AG04450 (cell line): ENCODE results near the gene SPAG4. TPM values are rescaled to one million over a fixed set of nuclear protein-coding genes. Genes with fewer than 3 reads are reported as not detected.
A peak's percentile ranks its signal among the peaks of the same experiment; 100 is the strongest.

Source experiments
- CTCF ChIA-PET: fragments of 300-600, 350-600 bp; formaldehyde crosslinking; extraction: SDS; loops from one replicate; lab custom pipeline; 2022; ENCODE audit warnings: antibody characterized with exemption, inconsistent platforms; lab: Charles Lee
- POLR2A ChIA-PET: fragments of 350-600 bp; formaldehyde crosslinking; extraction: SDS; loops from one replicate; lab custom pipeline; 2021; ENCODE audit warnings: antibody characterized with exemption, inconsistent platforms; lab: Yijun Ruan, JAX
- DNase-seq: peaks from one replicate; pipeline ENCODE4 v3.0.0-alpha.2; 2011; ENCODE audit warnings: low read depth, low spot score
- H3K27ac ChIP-seq: one replicate; pipeline ENCODE4 v1.5.1; 2012; ENCODE audit warnings: low read depth, low read length, control low read depth
- H3K27me3 ChIP-seq: one replicate; pipeline ENCODE4 v1.6.0; 2012; ENCODE audit warnings: low read length; ENCODE audit not compliant: control insufficient read depth, insufficient read depth
- H3K4me3 ChIP-seq: 2 replicates; pipeline ENCODE4 v1.5.1; 2011; ENCODE audit warnings: mild to moderate bottlenecking, low read depth, low read length, control low read depth
- H3K9me3 ChIP-seq: 2 replicates; pipeline ENCODE4 v1.5.1; 2012; ENCODE audit warnings: low read length; ENCODE audit not compliant: control insufficient read depth, insufficient read depth
- CTCF ChIP-seq: IDR thresholded peaks from 2 replicates; pipeline ENCODE4 v1.5.1; 2011; ENCODE audit warnings: low read depth, low read length, control low read depth, inconsistent platforms
- polyA plus RNA-seq: library from polyadenylated mRNA; depleted of rRNA; stranded (reverse); fragments of >200 nt; gene quantifications from 2 replicates; pipeline ENCODE4 v1.2.3, GENCODE V29; 2011

The SPAG4 gene
- polyA plus RNA-seq, 1 experiment = 1.8 TPM

GRCh38 chr20:35663516-35664465 lies 48.2 kb downstream of the SPAG4 start:
- Histone ChIP-seq H3K9me3 (peaks cover 3% of the 10 kb centered on the region; the same call in 1 of the 2 replicates), H3K4me3 (peak overlapping the region; percentile 99), H3K27me3 (no peaks in the 10 kb centered on the region), H3K27ac (peak overlapping the region; percentile 91)
- DNase-seq = no peak
- ChIA-PET POLR2A (interaction anchor here (0.6 to 2.4 kb wide), 7 partner anchors 12 to 209 kb away, joined by 3 to 11 read pairs (median 3); no protein-coding TSS in a partner anchor), CTCF (no interaction called here)
- TF ChIP-seq CTCF = no peak

- POLR2A ChIA-PET = interaction anchor here (0.6 to 2.4 kb wide), 7 partner anchors 13 to 233 kb away, joined by 3 to 11 read pairs (median 3); no protein-coding TSS in a partner anchor
- H3K27me3 ChIP-seq = no peaks in the 10 kb centered on the region
- H3K4me3 ChIP-seq = peak within 1 kb of the TSS; percentile 99
- DNase-seq = peak; percentile 78
- CTCF ChIA-PET = no interaction called here
- H3K9me3 ChIP-seq = peaks cover 3% of the 10 kb centered on the region; the same call in 1 of the 2 replicates
- H3K27ac ChIP-seq = peak within 1 kb of the TSS; percentile 91
- TF ChIP-seq CTCF = no peak
Observed at GRCh38 chr20:35664466-35665206, 49.0 kb downstream of the SPAG4 start, which contains the start of the genes CPNE1 and RBM12. CPNE1 (minus strand) TSS chr20:35664900; CDS start chr20:35632923, 31,977 bp downstream. RBM12 (minus strand) TSS chr20:35664900; CDS start chr20:35655322, 9,578 bp downstream.

GRCh38 chr20:35665949-35666288 lies 50.3 kb downstream of the SPAG4 start:
- H3K9me3 ChIP-seq = peaks cover 3% of the 10 kb centered on the region; the same call in 1 of the 2 replicates
- CTCF ChIA-PET = interaction anchor here (0.8 to 1.1 kb wide), 2 partner anchors 10 to 288 kb away, joined by 3 to 6 read pairs; partner anchors contain the start of gene SCAND1
- TF ChIP-seq CTCF = no peak
- H3K27me3 ChIP-seq = no peaks in the 10 kb centered on the region
- DNase-seq = no peak
- H3K27ac ChIP-seq = no peak overlapping the region
- POLR2A ChIA-PET = interaction anchor here (0.7 to 1.1 kb wide), 3 partner anchors 8 to 321 kb away, joined by 3 to 6 read pairs (median 4); no protein-coding TSS in a partner anchor
- H3K4me3 ChIP-seq = no peak overlapping the region

GRCh38 chr20:35669221-35669620 lies 53.6 kb downstream of the SPAG4 start:
- H3K27ac ChIP-seq = no peak overlapping the region
- CTCF ChIA-PET = interaction anchor here (1.9 kb wide), 1 partner anchor 157 kb away, joined by 5 read pairs; no protein-coding TSS in a partner anchor
- POLR2A ChIA-PET = no interaction called here
- no peak overlapping the region for H3K4me3 ChIP-seq
- TF ChIP-seq CTCF = no peak
- H3K27me3 ChIP-seq = no peaks in the 10 kb centered on the region
- DNase-seq = no peak
- H3K9me3 ChIP-seq = peaks cover 3% of the 10 kb centered on the region; the same call in 1 of the 2 replicates
